ENCODE measurements around the gene SPAG16.

- TF ChIP-seq POLR2A (IDR thresholded peaks at IDR 0.05; ENCODE audit: borderline replicate concordance, extremely low read depth, insufficient read depth, insufficient read length) (no peak), SP1 (IDR thresholded peaks at IDR 0.05; ENCODE audit: low read depth) (no peak), ATF3 (IDR thresholded peaks at IDR 0.05) (no peak), CTCF (IDR thresholded peaks at IDR 0.05 in 2 of 3, conservative IDR thresholded peaks at IDR 0.05 in 1 of 3; ENCODE audit: borderline replicate concordance in 1 of 3, insufficient read depth in 1 of 3, low read depth in 2 of 3, low read length in 2 of 3) (no peak), RAD21 (IDR thresholded peaks at IDR 0.05; ENCODE audit: low read depth) (no peak), EZH2 (IDR thresholded peaks at IDR 0.05) (no peak)
Observed at GRCh38 chr2:213562539-213563180, 278.4 kb downstream of the SPAG16 start.
